GM12878 (cell line): Measurements from ENCODE around the gene RPL13A.

Experiments used
- ASH2L ChIP-seq: fragments of 300-600, 200-600 bp; sonication (generic); IDR thresholded peaks from 2 replicates; pipeline ENCODE4 v1.6.1; 2017; ENCODE audit warnings: low read depth, mild to moderate bottlenecking, borderline replicate concordance
- BHLHE40 ChIP-seq, 2 experiments: fragments of 450-650 bp in 1 of 2; IDR thresholded peaks; 2 replicates each; pipeline ENCODE4 v1.6.1; 2011 to 2017; ENCODE audit warnings: low read depth in 2 of 2, borderline replicate concordance in 1 of 2, improper control_type of control experiment in 1 of 2, low read length in 1 of 2, mild to moderate bottlenecking in 1 of 2
- EZH2 ChIP-seq: IDR thresholded peaks from 2 replicates; pipeline ENCODE4 v1.6.1; 2012; ENCODE audit warnings: low read depth, mild to moderate bottlenecking, control low read depth, inconsistent platforms, low read length, borderline replicate concordance; ENCODE audit not compliant: control insufficient read depth
- GABPA ChIP-seq: IDR thresholded peaks from 2 replicates; pipeline ENCODE4 v1.6.1; 2014; ENCODE audit warnings: antibody characterized with exemption, low read depth, mild to moderate bottlenecking, inconsistent platforms
- GATAD2B ChIP-seq: fragments of 450-650 bp; conservative IDR thresholded peaks from 2 replicates; pipeline ENCODE4 v1.6.1; 2017; ENCODE audit warnings: low read depth, mild to moderate bottlenecking, moderate library complexity
- HDAC2 ChIP-seq: fragments of 200-600 bp; sonication (generic); IDR thresholded peaks from 2 replicates; pipeline ENCODE4 v1.6.1; 2017
- HDGF ChIP-seq: fragments of 450-650 bp; IDR thresholded peaks from 2 replicates; pipeline ENCODE4 v1.6.1; 2016; ENCODE audit warnings: antibody characterized with exemption
- JUND ChIP-seq: IDR thresholded peaks from 2 replicates; pipeline ENCODE4 v1.6.1; 2012; ENCODE audit warnings: low read depth, mild to moderate bottlenecking, low read length, improper control_type of control experiment, moderate library complexity
- POLR2AphosphoS5 ChIP-seq: IDR thresholded peaks from 2 replicates; pipeline ENCODE4 v1.6.1; 2011; ENCODE audit warnings: mild to moderate bottlenecking, low read length, inconsistent platforms
- RCOR1 ChIP-seq: conservative IDR thresholded peaks from 2 replicates; pipeline ENCODE4 v1.6.1; 2012; ENCODE audit warnings: low read depth, low read length, improper control_type of control experiment

- TF ChIP-seq POLR2AphosphoS5 (peak; percentile 99), GABPA (peak; percentile 63), JUND (0 out of 2 replicates have a peak, but pooled peaks have one; percentile 4), BHLHE40 (IDR thresholded peaks at IDR 0.05; ENCODE audit: borderline replicate concordance in 1 of 2, low read depth in 2 of 2, low read length in 1 of 2) (peak; percentile 51 to 83; a peak in 3 of 4 replicates), EZH2 (no peak), ASH2L (no peak), HDAC2 (no peak), RCOR1 (no peak), HDGF (no peak; the same call in 1 of the 2 replicates), GATAD2B (no peak)
Observed at GRCh38 chr19:49453013-49453756, 34.2 kb upstream of the RPL13A start, which contains the start of gene ALDH16A1.
